Nephron (organoid): Measurements from ENCODE around the gene CNR2.

Source experiments
- H3K27ac Mint-ChIP-seq, 3 experiments: 2 replicates each; pipeline ENCODE4 v1.8.0; 2020; ENCODE audit warnings: mixed read lengths in 3 of 3, mild to moderate bottlenecking in 2 of 3, moderate library complexity in 1 of 3
- H3K27me3 Mint-ChIP-seq: 2 replicates; pipeline ENCODE4 v1.8.0; 2021; ENCODE audit warnings: low read depth, mild to moderate bottlenecking, moderate library complexity, mixed read lengths
- H3K36me3 Mint-ChIP-seq: 2 replicates; pipeline ENCODE4 v1.8.0; 2020; ENCODE audit warnings: low read depth, mixed read lengths
- H3K4me1 Mint-ChIP-seq: 2 replicates; pipeline ENCODE4 v1.8.0; 2020; ENCODE audit warnings: mixed read lengths
- H3K4me3 Mint-ChIP-seq, 3 experiments: 2 replicates each; pipeline ENCODE4 v1.8.0; 2020; ENCODE audit warnings: mild to moderate bottlenecking in 3 of 3, mixed read lengths in 3 of 3, moderate library complexity in 2 of 3
- H3K9me3 Mint-ChIP-seq: 2 replicates; pipeline ENCODE4 v1.8.0; 2020; ENCODE audit warnings: mixed read lengths
- TF ChIP-seq, protein P1 (sequence below), 3 experiments: fragments of 200-600 bp; sonication (generic); IDR thresholded peaks; one replicate each; pipeline ENCODE4 v1.5.0; 2021; ENCODE audit warnings: antibody characterized with exemption in 3 of 3; ENCODE audit not compliant: unreplicated experiment in 3 of 3

The CNR2 gene

DNA sequence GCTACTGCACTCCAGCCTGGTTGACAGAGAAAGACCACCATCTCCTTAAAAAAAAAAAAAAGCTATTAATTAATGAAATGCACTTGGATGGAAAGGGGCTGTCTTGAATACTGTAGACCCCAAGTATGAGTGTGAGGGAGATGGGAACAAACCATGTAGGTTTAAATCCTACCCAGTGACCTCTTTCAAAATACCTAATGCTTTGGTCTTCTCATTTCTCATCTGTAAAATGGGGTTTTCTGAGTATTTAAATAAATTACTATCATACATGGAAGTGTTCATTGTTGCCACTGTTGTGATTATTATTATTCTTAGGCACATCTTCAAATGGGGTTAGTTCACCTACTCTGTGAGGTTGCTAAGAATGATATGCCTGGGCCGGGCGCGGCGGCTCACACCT lies 27.9 kb downstream of the CNR2 start:
- peaks cover 3% of the 10 kb centered on the region for H3K27me3 Mint-ChIP-seq
- no peak overlapping the region for H3K27ac Mint-ChIP-seq
- H3K4me1 Mint-ChIP-seq = no peaks in the 10 kb centered on the region
- H3K9me3 Mint-ChIP-seq = peaks cover 9% of the 10 kb centered on the region
- TF ChIP-seq, protein P1, sequence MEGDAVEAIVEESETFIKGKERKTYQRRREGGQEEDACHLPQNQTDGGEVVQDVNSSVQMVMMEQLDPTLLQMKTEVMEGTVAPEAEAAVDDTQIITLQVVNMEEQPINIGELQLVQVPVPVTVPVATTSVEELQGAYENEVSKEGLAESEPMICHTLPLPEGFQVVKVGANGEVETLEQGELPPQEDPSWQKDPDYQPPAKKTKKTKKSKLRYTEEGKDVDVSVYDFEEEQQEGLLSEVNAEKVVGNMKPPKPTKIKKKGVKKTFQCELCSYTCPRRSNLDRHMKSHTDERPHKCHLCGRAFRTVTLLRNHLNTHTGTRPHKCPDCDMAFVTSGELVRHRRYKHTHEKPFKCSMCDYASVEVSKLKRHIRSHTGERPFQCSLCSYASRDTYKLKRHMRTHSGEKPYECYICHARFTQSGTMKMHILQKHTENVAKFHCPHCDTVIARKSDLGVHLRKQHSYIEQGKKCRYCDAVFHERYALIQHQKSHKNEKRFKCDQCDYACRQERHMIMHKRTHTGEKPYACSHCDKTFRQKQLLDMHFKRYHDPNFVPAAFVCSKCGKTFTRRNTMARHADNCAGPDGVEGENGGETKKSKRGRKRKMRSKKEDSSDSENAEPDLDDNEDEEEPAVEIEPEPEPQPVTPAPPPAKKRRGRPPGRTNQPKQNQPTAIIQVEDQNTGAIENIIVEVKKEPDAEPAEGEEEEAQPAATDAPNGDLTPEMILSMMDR (IDR thresholded peaks at IDR 0.05; ENCODE audit: unreplicated experiment in 3 of 3) = no peak
- H3K4me3 Mint-ChIP-seq = no peak overlapping the region
- no peaks in the 10 kb centered on the region for H3K36me3 Mint-ChIP-seq

DNA sequence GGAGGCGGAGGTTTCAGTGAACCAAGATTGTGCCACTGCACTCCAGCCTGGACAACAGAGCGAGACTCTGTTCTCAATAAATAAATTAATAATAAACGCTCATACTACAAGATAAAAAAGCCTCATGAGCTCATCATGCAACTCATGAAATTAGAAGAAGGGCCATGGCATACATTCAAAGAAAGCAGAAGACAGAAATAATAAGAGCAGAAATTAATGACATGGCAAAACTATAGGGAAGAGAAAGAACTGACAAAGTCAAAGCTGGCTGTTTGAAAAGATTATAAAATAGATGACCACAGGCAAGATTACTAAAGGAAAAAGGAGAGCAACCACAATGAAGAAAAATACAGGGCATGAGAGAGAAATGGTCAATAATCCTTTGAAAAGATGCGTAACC lies 30.4 kb downstream of the CNR2 start:
- TF ChIP-seq, protein P1 (IDR thresholded peaks at IDR 0.05; ENCODE audit: unreplicated experiment in 3 of 3) = no peak
- H3K4me1 Mint-ChIP-seq = no peaks in the 10 kb centered on the region
- no peak overlapping the region for H3K4me3 Mint-ChIP-seq
- peaks cover 4% of the 10 kb centered on the region for H3K36me3 Mint-ChIP-seq
- H3K27me3 Mint-ChIP-seq = peaks cover 3% of the 10 kb centered on the region
- no peak overlapping the region for H3K27ac Mint-ChIP-seq
- peaks cover 23% of the 10 kb centered on the region for H3K9me3 Mint-ChIP-seq

DNA sequence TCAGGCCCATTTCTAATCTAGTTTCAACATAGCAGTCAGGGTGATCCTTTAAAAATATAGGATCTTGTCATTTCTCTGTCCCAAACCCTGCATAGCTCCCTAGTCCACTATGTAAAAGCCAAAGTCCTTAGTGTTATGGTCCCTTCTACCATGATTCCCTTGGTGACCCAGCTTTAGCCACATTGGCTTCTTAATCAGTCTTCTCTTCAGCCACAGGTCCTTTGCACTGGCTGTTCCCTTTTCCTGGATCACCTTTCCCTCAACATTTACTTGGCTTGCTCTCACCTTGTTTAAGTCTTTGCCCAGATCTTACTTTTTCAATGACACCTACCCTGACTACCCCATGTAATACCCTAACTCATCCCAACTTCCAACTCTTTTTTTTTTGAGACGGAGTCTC lies 33.4 kb downstream of the CNR2 start:
- no peak overlapping the region for H3K4me3 Mint-ChIP-seq
- no peak overlapping the region for H3K27ac Mint-ChIP-seq
- H3K36me3 Mint-ChIP-seq = peaks cover 9% of the 10 kb centered on the region
- H3K9me3 Mint-ChIP-seq = peaks cover 36% of the 10 kb centered on the region
- no peaks in the 10 kb centered on the region for H3K4me1 Mint-ChIP-seq
- TF ChIP-seq, protein P1 (IDR thresholded peaks at IDR 0.05; ENCODE audit: unreplicated experiment in 3 of 3) = no peak
- peaks cover 2% of the 10 kb centered on the region for H3K27me3 Mint-ChIP-seq

DNA sequence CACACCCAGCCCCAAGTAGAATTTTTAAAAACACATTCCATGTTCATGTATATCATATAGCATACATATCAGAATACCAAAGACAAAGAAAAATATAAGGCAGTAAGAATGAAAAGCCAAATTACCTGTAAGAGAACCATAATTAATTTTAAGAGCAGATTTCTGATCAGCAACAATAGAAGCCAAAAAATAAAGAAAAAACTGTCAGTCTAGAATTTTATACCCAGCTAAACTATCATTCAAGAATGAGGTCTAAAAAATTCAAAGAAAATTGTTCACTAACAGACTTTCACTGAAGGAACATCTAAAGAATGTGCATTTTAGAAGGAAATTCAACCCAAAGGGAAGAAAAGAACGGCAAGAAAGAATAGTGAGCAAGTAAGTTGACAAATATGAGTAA lies 34.5 kb downstream of the CNR2 start:
- H3K4me1 Mint-ChIP-seq = no peaks in the 10 kb centered on the region
- TF ChIP-seq, protein P1 (IDR thresholded peaks at IDR 0.05; ENCODE audit: unreplicated experiment in 3 of 3) = no peak

DNA sequence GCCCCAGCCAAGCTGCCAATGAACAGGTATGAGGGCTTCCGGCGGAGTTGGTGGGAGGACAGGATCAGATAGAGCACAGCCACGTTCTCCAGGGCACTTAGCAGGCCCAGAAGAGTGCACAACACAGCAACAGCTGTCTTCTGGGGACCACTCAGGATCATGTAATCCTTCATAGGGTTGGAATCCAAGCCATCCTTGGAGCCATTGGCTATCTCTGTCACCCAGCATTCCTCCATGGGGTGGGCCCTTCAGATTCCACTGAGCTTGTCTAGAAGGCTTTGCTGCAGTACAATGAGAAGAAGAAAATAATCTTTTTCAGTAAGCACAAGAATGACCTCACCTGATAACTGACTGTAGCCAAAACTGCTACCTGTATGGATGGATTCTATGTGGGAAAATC lies 37.8 kb downstream of the CNR2 start:
- Mint-ChIP-seq H3K27ac (no peak overlapping the region), H3K4me1 (no peaks in the 10 kb centered on the region), H3K9me3 (peaks cover 29% of the 10 kb centered on the region), H3K4me3 (no peak overlapping the region), H3K36me3 (peaks cover 9% of the 10 kb centered on the region), H3K27me3 (peaks cover 11% of the 10 kb centered on the region)
- TF ChIP-seq, protein P1 (IDR thresholded peaks at IDR 0.05; ENCODE audit: unreplicated experiment in 3 of 3) = no peak

More for the DNA sequence above, 34.5 kb downstream of the CNR2 start:
- peaks cover 36% of the 10 kb centered on the region for H3K9me3 Mint-ChIP-seq
- H3K36me3 Mint-ChIP-seq = peaks cover 9% of the 10 kb centered on the region
- no peak overlapping the region for H3K4me3 Mint-ChIP-seq
- no peak overlapping the region for H3K27ac Mint-ChIP-seq
- H3K27me3 Mint-ChIP-seq = peaks cover 7% of the 10 kb centered on the region

DNA sequence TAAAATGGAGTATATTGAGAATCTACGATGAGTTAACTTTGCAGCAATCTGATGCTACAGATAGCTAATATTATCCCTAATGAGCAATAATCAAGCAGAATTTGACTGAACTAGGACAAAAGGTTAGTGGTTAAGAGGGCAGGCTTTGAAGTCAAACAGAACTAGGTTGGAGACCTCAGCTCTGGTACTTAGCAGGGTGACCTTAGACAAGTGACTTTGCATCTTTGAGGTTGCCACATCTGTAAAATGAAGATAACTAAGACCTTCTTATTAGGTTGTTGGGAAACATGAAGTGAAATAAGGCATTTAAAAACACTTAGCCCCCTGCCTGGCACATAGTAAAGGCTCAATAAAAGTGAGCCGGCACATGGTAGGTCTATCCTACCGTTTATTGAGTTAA lies 40.7 kb downstream of the CNR2 start:
- TF ChIP-seq, protein P1 (IDR thresholded peaks at IDR 0.05; ENCODE audit: unreplicated experiment in 3 of 3) = no peak
- peaks cover 8% of the 10 kb centered on the region for H3K4me1 Mint-ChIP-seq
- H3K4me3 Mint-ChIP-seq = no peak overlapping the region
- peaks cover 13% of the 10 kb centered on the region for H3K9me3 Mint-ChIP-seq
- H3K27me3 Mint-ChIP-seq = peaks cover 31% of the 10 kb centered on the region
- peaks cover 4% of the 10 kb centered on the region for H3K36me3 Mint-ChIP-seq
- no peak overlapping the region for H3K27ac Mint-ChIP-seq
